Mucosa of descending colon (tissue), 3 donors: ENCODE results near the gene GJB6. TPM values are rescaled to one million over a fixed set of nuclear protein-coding genes. Genes with fewer than 3 reads are reported as not detected.
"Not testable (repeated sequence)": the region's sequence is repeated elsewhere in the genome, so short reads cannot be mapped to it uniquely, and the experiment has no call there.

Experiments
- ATAC-seq: fragments of 200-7000 bp; cut with Tn5 transposase; one replicate; pipeline ENCODE4 v1.9.1; 2020; ENCODE audit warnings: mild to moderate bottlenecking, moderate library complexity
- DNase-seq, 3 donors: peaks; one replicate each; pipeline ENCODE4 v3.0.0-alpha.2; 2020
- H3K36me3 ChIP-seq: fragments of 200-600 bp; one replicate; pipeline ENCODE4 v1.8.0; 2021; ENCODE audit warnings: low read depth, mild to moderate bottlenecking
- H3K4me1 ChIP-seq: fragments of 200-600 bp; one replicate; pipeline ENCODE4 v1.8.0; 2021; ENCODE audit warnings: low read depth, mild to moderate bottlenecking
- H3K4me3 ChIP-seq: fragments of 200-600 bp; one replicate; pipeline ENCODE4 v1.8.0; 2021; ENCODE audit warnings: mild to moderate bottlenecking
- H3K9me3 ChIP-seq: fragments of 200-600 bp; one replicate; pipeline ENCODE4 v1.8.0; 2021; ENCODE audit warnings: mild to moderate bottlenecking
- CTCF ChIP-seq: fragments of 200-600 bp; IDR thresholded peaks from one replicate; pipeline ENCODE4 v1.8.0; 2022; ENCODE audit warnings: antibody characterized with exemption, mild to moderate bottlenecking
- intact Hi-C, 2 donors: fragments of 100-400 bp; cut with DNase I in 1 of 2; cut with micrococcal nuclease in 1 of 2; formaldehyde crosslinking; loops; one replicate each; pipeline versions ENCODE4 v1.11.0 to v1.11.1; 2022; cut with DNase I, micrococcal nuclease
- long read RNA-seq, 2 donors: library from polyadenylated mRNA; unstranded; transcript quantifications; one replicate each; pipeline ENCODE4 v2.0.0, GENCODE V29; 2019 to 2021
- total RNA-seq, 3 donors: library from RNA; stranded (reverse); fragmentation: NEBNext Ultra II Directional in 2 of 3; extraction: Animal tissue kit (Norgen Biotek cat#: 25700) in 2 of 3; gene quantifications; one replicate each; pipeline versions ENCODE4 v1.2.1 to v1.2.4, GENCODE V29; 2021 to 2023
- donor health status: DM: no; HTN: no; CAD: no; lungs with moderate emphysema.
- donor health status: DM: no; HTN: no; CAD: no.
- donor health status: DM: no; HTN: yes; CAD: no.

Gene GJB6
- not detected for total RNA-seq
- long read RNA-seq, donor 1: 0 reads
- long read RNA-seq, donor 2: 0 reads

- ATAC-seq: peak; percentile 82
- H3K4me1 ChIP-seq: peaks cover 10% of the 10 kb centered on the region
- H3K9me3 ChIP-seq: no peaks in the 10 kb centered on the region
- no peak within 1 kb of the TSS for H3K4me3 ChIP-seq
- peak in 2 of 3 donors; percentile 18 to 54 for DNase-seq
- H3K36me3 ChIP-seq: no peaks in the 10 kb centered on the region
- TF ChIP-seq CTCF: no peak
- intact Hi-C loops: no loop called here
These were observed at the start of gene GJB6 for GRCh38 chr13:20231839-20232555. GJB6 (minus strand) TSS chr13:20232319; CDS start chr13:20223480, 8,839 bp downstream.

- DNase-seq, H3K4me1 ChIP-seq, ATAC-seq, H3K9me3 ChIP-seq, intact Hi-C loops, H3K4me3 ChIP-seq, H3K36me3 ChIP-seq: not testable (repeated sequence)
These were observed 44.8 kb upstream of the GJB6 start for GRCh38 chr13:20276901-20277300.

GRCh38 chr13:20274466-20274865 is 42.3 kb upstream of the GJB6 start:
- no peaks in the 10 kb centered on the region for H3K36me3 ChIP-seq
- no peaks in the 10 kb centered on the region for H3K4me1 ChIP-seq
- intact Hi-C loops: no loop called here
- no peak overlapping the region for H3K4me3 ChIP-seq
- ATAC-seq (no peak), DNase-seq (no peak)
- TF ChIP-seq CTCF: no peak
- no peaks in the 10 kb centered on the region for H3K9me3 ChIP-seq

GRCh38 chr13:20272588-20273171 is 40.6 kb upstream of the GJB6 start:
- TF ChIP-seq CTCF: no peak
- H3K4me3 ChIP-seq: no peak overlapping the region
- H3K9me3 ChIP-seq: no peaks in the 10 kb centered on the region
- H3K4me1 ChIP-seq: no peaks in the 10 kb centered on the region
- intact Hi-C loops: no loop called here
- DNase-seq: no peak
- H3K36me3 ChIP-seq: no peaks in the 10 kb centered on the region
- ATAC-seq: no peak

- Histone ChIP-seq H3K9me3 (no peaks in the 10 kb centered on the region), H3K4me1 (no peaks in the 10 kb centered on the region), H3K36me3 (no peaks in the 10 kb centered on the region), H3K4me3 (no peak overlapping the region)
- DNase-seq (no peak), ATAC-seq (no peak)
- intact Hi-C loops: no loop called here
- TF ChIP-seq CTCF: no peak
These were observed 40.0 kb upstream of the GJB6 start for GRCh38 chr13:20272104-20272503.

GRCh38 chr13:20271441-20271840 is 39.3 kb upstream of the GJB6 start:
- TF ChIP-seq CTCF: no peak
- Histone ChIP-seq H3K9me3 (no peaks in the 10 kb centered on the region), H3K36me3 (no peaks in the 10 kb centered on the region), H3K4me1 (no peaks in the 10 kb centered on the region), H3K4me3 (no peak overlapping the region)
- intact Hi-C loops: no loop called here
- ATAC-seq: no peak
- no peak for DNase-seq
